ENCODE measurements around the gene BRICD5. TPM values are rescaled to one million over a fixed set of nuclear protein-coding genes. Genes with fewer than 3 reads are reported as not detected.

The BRICD5 gene
- total and polyA plus RNA-seq, 2 donors from 2014 or later, result 7.2 to 8.2 TPM

GRCh38 chr16:2184346-2184745, 26.3 kb downstream of the BRICD5 start:
- no peak overlapping the region for H3K9ac ChIP-seq (ENCODE audit: low read length in 3 of 3)
- TF ChIP-seq CTCF (IDR thresholded peaks at IDR 0.05; ENCODE audit: borderline replicate concordance, extremely low read depth, insufficient read depth), result no peak
- H3K36me3 ChIP-seq (ENCODE audit: control insufficient read depth in 2 of 3, insufficient read depth in 3 of 3, low read length in 3 of 3), result no peaks in the 10 kb centered on the region
- FAIRE-seq (no peak), DNase-seq (no peak)
- H3K9me3 ChIP-seq (ENCODE audit: control insufficient read depth in 2 of 3, insufficient read depth in 1 of 3, low read length in 3 of 3), result no peaks in the 10 kb centered on the region
- H3K27me3 ChIP-seq (ENCODE audit: control insufficient read depth, insufficient read depth, low read length), result no peaks in the 10 kb centered on the region
- H3K4me1 ChIP-seq (ENCODE audit: control insufficient read depth in 2 of 3, insufficient read depth in 2 of 3, low read depth in 1 of 3, low read length in 3 of 3), result no peaks in the 10 kb centered on the region
- intact Hi-C loops (cut with DNase I), result no loop called here
- H3K4me3 ChIP-seq (ENCODE audit: low read length in 3 of 3), result no peak overlapping the region
- H3K27ac ChIP-seq (ENCODE audit: low read depth in 2 of 2, low read length in 2 of 2), result no peak overlapping the region

GRCh38 chr16:2183671-2184070, 27.0 kb downstream of the BRICD5 start:
- DNase-seq (no peak), FAIRE-seq (no peak)
- Histone ChIP-seq H3K27me3 (ENCODE audit: control insufficient read depth, insufficient read depth, low read length) (no peaks in the 10 kb centered on the region), H3K9me3 (ENCODE audit: control insufficient read depth in 2 of 3, insufficient read depth in 1 of 3, low read length in 3 of 3) (no peaks in the 10 kb centered on the region), H3K27ac (ENCODE audit: low read depth in 2 of 2, low read length in 2 of 2) (no peak overlapping the region), H3K4me3 (ENCODE audit: low read length in 3 of 3) (no peak overlapping the region), H3K9ac (ENCODE audit: low read length in 3 of 3) (no peak overlapping the region), H3K4me1 (ENCODE audit: control insufficient read depth in 2 of 3, insufficient read depth in 2 of 3, low read depth in 1 of 3, low read length in 3 of 3) (no peaks in the 10 kb centered on the region), H3K36me3 (ENCODE audit: control insufficient read depth in 2 of 3, insufficient read depth in 3 of 3, low read length in 3 of 3) (no peaks in the 10 kb centered on the region)
- TF ChIP-seq CTCF (IDR thresholded peaks at IDR 0.05; ENCODE audit: borderline replicate concordance, extremely low read depth, insufficient read depth), result no peak
- intact Hi-C loops (cut with DNase I), result no loop called here

GRCh38 chr16:2181952-2182351, 28.7 kb downstream of the BRICD5 start:
- Histone ChIP-seq H3K27me3 (ENCODE audit: control insufficient read depth, insufficient read depth, low read length) (no peaks in the 10 kb centered on the region), H3K9ac (ENCODE audit: low read length in 3 of 3) (no peak overlapping the region), H3K4me1 (ENCODE audit: control insufficient read depth in 2 of 3, insufficient read depth in 2 of 3, low read depth in 1 of 3, low read length in 3 of 3) (no peaks in the 10 kb centered on the region), H3K27ac (ENCODE audit: low read depth in 2 of 2, low read length in 2 of 2) (no peak overlapping the region), H3K36me3 (ENCODE audit: control insufficient read depth in 2 of 3, insufficient read depth in 3 of 3, low read length in 3 of 3) (no peaks in the 10 kb centered on the region), H3K4me3 (ENCODE audit: low read length in 3 of 3) (no peak overlapping the region), H3K9me3 (ENCODE audit: control insufficient read depth in 2 of 3, insufficient read depth in 1 of 3, low read length in 3 of 3) (no peaks in the 10 kb centered on the region)
- TF ChIP-seq CTCF (IDR thresholded peaks at IDR 0.05; ENCODE audit: borderline replicate concordance, extremely low read depth, insufficient read depth), result no peak
- FAIRE-seq (no peak), DNase-seq (no peak)
- intact Hi-C loops (cut with DNase I), result no loop called here

Data from kidney (tissue), 14 donors.